Measurements from ENCODE around the gene NCOA7.
A peak's percentile ranks its signal among the peaks of the same experiment; 100 is the strongest.
"Not testable (repeated sequence)": the region's sequence is repeated elsewhere in the genome, so short reads cannot be mapped to it uniquely, and the experiment has no call there.

NCOA7 gene

DNA sequence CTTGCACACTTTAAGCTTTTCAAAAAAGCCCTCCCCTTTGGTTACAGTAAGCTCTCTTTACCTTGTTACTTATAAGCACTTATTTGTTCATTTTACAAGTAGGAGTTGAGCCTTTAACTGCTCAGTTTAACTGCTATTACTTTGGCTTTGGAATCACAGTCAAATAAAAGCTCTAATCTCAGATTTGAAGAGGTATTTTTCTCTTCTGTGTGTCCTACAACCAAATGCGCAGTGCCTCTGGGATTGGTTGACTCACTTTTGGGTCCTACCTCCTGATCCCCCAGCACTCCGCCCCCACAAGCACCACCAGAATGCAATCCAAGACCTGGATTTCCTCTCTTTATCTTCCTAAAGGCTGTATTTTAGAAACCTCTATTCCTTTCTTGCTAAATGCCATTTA, 2.5 kb downstream of the NCOA7 start:
- DNase-seq = no peak

DNA sequence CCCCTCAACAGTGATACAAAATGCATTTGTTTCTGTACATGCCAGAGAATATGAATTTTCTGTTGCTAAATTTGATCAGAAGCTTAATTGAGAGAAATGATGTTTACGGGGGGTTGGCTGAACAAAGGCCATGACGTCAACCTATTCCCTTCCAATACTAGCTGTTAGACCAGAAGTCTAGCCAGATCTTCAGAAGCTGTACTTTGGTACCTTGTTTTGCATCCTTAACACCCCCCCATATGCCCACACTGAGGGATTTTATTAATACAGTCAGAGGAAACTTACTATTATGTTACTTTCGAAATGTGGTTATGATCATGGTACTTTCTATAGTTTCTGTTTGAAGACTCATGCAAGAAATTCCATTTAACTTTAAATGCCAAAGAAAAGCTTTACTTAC, 3.1 kb downstream of the NCOA7 start:
- DNase-seq = peak; percentile 42

GRCh38 chr6:125794342-125795137, 3.8 kb downstream of the NCOA7 start:
- no peak for DNase-seq

DNA sequence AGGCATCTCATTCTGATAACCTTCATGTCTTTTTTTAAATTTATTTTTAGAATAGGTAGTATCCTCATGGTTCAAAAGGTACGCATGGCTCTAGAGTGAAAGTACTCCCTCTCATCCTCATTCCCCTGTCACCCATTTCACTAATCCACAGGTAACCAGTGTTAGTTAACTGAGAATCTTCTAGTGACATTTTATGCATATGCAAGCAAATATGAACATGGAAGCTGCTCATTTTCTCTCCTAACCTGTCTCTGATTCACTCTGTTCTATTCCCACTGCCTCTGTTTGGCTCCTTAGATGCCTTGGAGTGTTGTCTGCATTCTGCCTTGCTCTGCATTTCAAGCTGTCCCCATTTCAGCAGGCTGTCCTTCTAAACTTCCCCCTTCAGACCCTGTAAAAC, 4.5 kb downstream of the NCOA7 start:
- DNase-seq = no peak

DNA sequence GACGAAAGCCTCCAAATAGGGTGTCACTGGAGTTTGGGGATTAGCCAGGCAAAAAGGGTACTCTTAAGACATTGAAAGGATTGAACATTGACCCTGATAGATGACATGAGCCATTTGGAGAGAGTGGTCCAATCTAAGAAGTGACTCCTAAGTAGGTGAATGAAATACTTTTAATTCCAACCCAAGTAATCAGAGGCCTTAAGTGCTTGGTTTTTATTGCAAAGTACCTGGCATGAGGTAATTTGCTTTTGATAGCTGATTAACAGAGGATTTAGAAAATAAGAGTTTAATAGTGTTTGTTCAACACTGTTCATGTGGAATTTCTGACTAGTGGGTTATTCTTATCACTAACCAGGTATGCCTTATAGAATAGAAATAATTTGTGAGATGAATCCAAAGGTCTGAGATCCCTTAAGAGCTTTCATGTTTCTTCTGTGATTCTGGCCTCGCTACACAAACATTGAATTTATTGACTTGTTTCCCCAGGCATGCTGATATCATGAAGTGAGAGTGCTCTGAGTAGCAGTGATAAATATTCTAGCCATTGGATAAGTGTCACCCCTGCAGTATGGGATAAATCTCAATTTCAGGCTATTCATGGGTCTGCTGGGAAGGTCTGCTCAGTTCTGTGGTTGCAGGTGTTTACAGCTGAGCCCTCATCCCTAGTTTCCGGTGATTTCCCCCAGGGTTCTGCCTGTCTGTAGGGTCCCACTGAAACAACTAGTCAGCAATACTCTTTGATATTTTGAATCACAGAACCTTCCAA, 6.5 kb downstream of the NCOA7 start:
- DNase-seq = no peak

GRCh38 chr6:125797886-125798444, 7.2 kb downstream of the NCOA7 start:
- no peak for DNase-seq

DNA sequence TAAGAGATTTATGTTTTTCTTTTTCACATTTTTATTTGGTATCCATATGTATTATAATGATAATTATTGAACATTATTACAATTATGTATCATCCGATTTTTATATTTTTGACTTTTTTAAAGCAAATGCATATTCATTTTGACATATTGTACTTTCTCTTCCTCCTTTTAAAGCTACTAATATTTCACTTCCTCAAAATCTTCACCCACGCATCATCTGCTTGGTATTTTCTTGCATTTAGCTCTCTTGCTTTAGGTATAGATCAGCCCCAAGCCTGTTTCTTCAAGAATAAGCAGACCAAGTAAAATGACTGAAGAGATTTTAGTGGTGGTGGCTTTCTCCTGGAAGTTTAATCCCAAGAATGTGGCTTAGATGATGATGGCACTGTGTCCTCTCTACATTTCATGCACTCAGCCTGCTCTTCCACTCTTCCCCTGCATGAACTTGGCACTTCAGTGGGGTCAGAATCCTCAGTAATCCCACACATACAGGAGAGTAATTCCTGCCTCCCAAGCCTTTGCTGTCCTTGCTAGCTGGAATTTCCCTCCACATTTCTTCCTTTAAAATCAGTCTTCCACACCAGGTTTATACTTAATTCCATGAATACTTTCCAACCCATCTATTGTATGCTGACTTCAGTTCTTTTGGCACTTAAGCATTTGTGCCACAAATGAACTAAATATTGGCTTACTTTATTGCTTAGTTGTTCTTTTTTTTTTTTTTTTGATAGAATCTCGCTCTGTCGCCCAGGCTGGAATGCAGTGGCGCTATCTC, 8.2 kb downstream of the NCOA7 start:
- no peak for DNase-seq

DNA sequence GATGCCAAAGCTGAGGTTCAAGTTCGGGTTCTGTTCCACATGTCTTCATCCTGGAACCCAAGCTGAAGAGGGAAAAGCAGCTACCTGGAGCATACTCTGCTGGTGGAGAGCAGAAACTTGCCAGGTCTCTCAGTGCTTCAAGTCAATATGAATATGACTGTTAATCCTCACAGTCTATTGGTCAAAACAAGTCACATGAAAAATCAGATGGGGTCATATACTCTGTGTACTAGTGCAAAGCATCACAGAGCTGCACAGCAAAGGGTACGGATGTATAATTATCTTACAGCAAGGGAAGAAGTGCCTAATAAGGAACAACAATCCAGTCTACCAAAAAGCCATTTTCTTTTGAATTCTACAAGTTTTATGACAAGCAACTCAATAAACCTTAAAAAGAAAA, 11.6 kb downstream of the NCOA7 start:
- no peak for DNase-seq

DNA sequence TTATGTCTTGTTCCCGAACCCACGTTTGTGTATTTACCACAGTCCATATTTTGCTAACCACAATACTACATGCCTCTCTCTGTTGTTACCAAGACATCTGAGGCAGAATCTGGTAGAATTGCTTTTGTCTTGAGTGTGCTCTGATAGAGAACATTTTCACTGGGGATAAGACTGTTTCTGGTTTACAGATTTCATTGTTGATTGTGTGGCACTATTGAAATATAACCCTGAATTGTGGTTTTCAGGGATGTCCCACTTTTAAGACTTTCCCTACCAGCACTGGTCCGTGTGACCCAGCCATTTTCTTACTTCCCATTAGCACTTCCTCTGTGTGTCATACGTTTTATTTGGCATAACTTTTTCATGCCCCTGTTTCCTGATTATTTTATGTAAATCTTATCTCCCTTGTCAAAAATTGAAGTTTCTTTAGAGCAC, 12.2 kb downstream of the NCOA7 start:
- no peak for DNase-seq

DNA sequence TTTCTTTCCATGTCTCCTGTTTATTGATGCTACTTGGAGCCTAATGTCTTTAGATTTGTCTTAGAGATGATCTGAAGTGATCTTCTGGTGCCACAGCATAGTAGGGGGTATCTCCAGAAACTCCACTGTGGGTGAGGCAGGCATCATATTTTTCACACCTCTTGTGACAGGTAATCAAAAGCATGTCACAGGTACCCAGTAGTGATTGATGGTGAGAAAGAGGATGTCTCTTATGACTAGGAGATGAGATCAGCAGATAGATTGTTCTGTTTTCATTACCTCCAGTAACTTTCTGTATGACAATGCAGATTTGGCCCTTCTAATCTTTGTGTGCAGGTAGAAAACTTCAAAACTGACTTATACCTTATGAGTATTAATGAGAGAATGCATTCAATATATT, 13.5 kb downstream of the NCOA7 start:
- DNase-seq = peak; percentile 61

DNA sequence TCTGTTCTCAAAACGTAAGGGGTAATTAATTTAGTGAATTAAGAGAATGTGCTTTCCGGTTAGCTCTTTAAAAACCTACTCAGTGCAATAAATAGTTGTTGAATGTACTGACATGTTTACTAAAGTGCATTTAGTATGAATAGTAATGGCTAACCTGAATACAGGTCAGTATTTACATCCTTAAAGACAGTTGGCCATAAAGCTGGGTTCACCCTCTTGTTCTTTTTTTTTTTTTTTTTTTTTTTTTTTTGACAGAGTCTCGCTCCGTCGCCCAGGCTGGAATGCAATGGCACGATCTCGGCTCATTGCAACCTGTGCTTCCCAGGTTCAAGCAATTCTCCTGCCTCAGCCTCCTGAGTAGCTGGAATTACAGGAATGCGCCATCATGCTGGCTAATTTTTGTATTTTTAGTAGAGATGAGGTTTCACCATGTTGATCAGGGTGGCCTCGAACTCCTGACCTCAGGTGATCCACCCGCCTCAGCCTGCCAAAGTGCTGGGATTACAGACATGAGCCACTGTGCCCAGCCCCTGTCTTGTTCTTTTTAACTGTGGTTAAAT, 14.2 kb downstream of the NCOA7 start:
- not testable (repeated sequence) for DNase-seq

GRCh38 chr6:125806813-125807212, 16.1 kb downstream of the NCOA7 start:
- DNase-seq = no peak

- no peak for DNase-seq
Observed at GRCh38 chr6:125807293-125807692, 16.5 kb downstream of the NCOA7 start.

DNA sequence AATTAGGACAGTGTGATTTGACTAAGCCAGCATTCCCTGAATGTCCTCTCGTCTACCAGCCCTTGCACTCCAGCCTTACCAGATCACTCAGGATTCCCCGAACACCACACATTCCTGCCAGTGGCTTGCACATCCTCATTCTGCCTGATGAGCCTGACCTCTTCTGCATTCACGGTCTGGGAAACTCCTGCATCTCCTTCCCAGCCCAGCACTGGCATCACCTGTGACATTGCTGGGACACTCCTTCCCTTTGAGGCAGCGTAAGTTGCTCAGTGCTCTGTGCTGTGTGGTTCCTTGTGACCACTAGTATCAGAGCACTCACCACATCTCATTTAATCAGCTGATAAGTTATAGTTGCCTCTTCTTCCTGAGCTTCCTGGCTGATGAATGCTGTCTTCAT, 17.3 kb downstream of the NCOA7 start:
- DNase-seq = no peak

GRCh38 chr6:125808591-125808990, 17.8 kb downstream of the NCOA7 start:
- DNase-seq = no peak

DNA sequence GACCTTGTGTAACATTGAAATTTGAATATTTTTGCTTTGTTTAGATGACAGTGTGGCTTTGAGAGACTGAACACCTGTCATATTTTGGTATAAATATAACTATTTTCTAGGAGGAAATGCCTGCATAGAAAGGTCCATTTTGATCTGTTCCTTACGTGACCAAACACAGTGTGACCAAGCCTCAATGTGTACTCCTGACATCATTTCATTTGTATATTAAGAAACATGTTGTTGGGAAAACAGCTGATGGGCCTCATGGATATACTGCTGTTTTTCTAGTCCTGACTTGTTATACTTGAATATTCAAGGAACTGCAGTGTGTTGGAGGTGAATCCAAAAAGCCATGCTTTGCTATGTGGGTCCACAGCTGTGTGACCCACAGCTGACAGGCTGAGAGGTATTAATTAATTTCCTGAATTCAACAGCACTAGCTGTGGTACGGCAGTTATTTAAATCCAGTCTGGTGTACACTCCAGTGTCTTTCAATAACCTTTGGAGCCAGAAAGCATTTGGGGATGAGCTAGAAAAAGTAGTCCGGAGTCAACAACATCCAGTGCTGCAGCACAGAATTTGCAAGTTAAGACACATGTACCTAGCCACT, 18.9 kb downstream of the NCOA7 start:
- DNase-seq = no peak

DNA sequence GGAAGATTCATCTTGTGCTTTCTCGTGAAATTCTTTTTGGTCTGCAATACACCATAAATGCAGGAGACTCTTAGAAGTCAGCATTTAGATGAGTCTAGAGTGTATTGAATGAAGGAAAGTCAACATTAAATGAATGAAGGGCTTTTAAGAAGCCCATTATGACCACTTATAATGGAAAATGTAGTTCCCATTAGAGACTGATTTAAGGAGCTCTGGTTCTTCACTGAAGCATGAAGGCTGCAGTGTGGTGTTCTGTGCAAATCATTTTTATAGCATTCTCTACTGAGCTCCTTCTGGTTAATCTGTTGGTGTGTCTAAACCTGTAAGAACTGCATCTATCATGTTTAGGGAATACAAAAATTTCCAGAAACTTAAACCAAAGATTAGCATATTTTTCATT, 19.7 kb downstream of the NCOA7 start:
- no peak for DNase-seq

DNA sequence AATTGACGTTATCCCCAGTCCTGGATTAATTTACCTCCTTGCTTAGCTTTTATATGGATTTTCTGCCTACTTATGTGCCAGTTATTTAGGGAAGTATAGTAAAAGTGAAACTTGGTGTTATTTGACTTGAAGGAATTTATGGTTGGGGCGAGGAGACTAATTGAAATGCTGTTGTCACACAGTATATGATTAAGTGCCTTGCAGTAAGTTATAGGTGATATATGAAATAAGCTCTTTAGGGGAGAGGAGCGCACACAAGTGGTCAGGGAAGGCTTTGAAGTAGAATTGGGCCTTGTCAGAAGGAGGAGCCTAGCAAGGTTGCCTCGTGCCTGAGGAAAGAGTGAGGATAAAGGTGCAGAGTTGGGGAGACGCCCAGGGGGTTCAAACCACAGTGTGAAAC, 20.5 kb downstream of the NCOA7 start:
- DNase-seq = no peak

- no peak for DNase-seq
Observed at GRCh38 chr6:125812394-125813292, 21.9 kb downstream of the NCOA7 start.

DNA sequence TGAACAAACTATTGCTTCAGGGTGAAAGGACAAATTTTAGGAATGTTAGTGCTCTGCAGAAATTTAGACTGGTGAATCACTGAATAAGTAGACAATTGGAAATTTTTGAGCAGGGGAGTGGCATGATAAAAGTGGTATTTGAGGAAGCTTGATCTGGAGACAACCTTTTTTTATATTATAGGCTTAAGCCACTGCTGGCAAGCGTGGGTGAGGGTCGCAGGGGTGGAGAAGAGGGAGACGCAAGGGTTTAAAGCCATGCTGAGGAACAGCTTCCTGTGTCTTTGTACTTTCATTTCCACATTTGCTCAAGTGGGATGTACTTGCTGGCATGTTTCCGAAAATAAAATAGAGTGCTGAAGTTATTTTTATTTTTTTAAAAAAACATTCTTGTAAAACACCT, 23.7 kb downstream of the NCOA7 start:
- no peak for DNase-seq

All from CD4-positive, alpha-beta T cell treated with Interleukin-4 for 4 hours (primary cell).